ENCODE measurements around the gene HS3ST3A1.
A peak's percentile ranks its signal among the peaks of the same experiment; 100 is the strongest.

Gene HS3ST3A1

DNA sequence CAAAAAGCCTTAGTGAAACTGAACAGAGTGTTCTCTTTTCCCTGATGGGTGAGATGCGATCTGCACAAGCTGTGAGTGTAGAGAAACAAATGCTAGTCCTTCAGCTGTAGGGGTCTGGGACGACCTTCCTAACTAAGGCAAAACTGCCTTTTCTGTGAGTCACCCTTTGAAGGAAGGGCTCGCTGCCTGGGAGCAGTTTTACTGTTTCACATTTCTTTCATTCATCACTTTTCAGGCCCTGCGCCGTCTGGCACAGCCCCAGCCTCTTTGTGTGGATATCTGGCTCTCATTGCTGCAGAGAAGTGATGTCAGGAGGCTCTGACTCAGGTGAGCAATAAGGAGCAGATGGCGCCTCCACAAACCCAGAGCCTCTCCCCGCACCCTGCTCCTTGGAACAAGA lies 57.4 kb downstream of the HS3ST3A1 start:
- Histone ChIP-seq H3K4me3 (no peak overlapping the region), H3K27ac (peak overlapping the region in 1 of 21 experiments; percentile 21)

DNA sequence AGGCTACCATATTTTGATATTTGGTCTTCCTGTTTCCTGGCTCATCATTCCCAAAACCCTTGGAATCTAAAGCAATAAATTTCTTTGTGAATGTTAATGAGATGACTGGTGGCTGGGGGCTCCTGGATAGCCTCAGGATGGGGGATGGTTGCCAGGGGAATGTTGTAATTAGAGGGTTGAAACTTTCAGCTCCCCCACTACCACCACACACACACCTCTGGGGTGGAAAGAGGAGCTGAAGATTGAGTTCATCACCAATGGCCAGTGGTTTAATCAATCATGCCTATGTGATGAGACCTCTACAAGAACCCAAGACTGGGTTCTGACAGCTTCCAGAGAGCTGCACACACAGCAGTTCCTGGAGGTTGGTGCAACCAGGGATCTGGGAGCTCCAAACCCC lies 59.1 kb downstream of the HS3ST3A1 start:
- Histone ChIP-seq H3K27ac (peak overlapping the region in 1 of 21 experiments; percentile 33), H3K4me3 (no peak overlapping the region)

DNA sequence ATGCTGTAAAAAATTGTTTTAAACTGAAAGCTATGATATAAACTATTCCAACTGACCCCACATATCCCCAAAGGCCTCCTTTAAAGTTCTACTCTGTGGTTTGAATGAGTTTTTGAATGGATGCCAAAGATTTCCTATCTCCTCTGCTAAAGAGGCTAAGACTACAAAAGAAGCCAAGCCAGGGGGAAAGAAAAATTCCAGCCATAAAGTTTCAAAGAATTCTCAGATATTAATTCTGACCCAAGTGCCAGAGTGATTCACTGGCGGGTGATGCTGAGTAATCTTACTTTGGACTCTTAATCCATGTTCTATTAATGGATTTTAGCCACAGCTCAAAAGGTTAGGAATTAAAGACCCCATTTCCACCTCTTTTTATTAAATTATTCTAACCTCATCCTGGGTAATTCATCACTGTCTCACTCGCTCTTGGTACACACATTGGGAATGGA lies 60.7 kb downstream of the HS3ST3A1 start:
- Histone ChIP-seq H3K4me3 (no peak overlapping the region), H3K27ac (peak overlapping the region in 5 of 21 experiments; percentile 15 to 50 (median 43))

DNA sequence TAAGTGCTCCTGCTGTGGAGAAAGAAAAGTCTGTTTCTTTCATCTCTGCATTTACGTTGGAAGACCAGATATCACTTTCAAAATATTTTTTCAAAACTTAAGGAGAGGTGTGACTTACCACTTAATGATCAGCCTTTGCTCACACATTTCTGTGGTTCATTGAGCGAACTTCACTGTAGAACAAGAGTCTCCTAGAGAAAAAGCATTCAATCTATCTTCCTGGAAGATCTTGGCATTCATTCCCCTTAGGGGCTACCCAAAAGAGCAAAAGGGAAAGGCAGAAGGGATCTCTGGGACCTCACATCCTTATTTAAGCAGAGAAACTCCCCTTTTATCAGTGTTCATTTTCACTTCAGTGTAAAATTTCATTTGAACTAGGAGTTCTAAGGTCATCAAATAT lies 61.2 kb downstream of the HS3ST3A1 start:
- Histone ChIP-seq H3K4me3 (no peak overlapping the region), H3K27ac (peak overlapping the region in 4 of 21 experiments; percentile 43 to 51 (median 48))

DNA sequence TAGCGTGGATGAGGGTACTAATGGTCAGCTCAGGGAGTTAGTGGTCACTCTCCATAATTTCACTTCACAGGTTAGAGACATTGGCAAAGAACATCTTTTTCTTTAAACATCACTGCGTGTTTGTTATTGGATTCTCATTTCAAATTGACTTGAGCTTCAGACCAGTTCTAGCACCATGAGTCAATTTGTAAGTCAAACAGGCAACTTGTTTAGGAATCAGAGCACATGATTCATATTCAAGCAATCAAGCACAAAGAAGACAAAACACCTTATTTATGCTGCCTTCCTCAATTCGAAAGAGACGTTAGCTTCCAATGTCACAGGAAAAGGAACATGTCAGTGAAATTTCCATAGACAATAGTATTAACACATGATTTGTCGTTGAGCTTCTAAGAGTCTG lies 62.3 kb downstream of the HS3ST3A1 start:
- no peak overlapping the region for H3K4me3 ChIP-seq
- H3K27ac ChIP-seq: no peak overlapping the region

DNA sequence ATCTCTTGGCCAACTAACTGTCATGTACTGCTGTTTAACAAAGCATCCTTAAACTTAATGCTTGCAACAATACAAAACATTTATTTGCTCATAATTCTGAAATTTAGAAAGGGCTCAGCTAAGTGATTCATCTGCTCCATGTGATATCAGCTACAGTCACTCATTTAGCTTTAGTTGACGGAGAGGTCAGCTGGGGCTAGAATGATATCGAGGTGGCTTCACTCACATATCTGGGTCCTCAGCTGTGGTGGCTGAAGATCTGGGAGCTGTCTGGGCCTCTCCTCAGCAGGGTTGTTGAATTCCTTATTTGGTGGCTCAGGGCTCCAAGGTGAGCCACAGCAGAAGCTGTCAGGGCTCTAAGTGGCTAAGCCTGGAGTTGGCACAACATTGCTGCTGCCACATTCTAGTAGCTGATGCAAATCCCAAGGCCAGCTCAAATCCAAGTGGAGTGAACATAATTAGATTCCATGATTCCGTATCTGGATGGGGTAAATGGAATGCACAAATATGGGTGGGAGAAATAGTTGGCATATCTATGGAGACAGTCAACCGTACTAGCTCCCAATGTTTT lies 62.8 kb downstream of the HS3ST3A1 start:
- H3K4me3 ChIP-seq: no peak overlapping the region
- H3K27ac ChIP-seq: no peak overlapping the region

DNA sequence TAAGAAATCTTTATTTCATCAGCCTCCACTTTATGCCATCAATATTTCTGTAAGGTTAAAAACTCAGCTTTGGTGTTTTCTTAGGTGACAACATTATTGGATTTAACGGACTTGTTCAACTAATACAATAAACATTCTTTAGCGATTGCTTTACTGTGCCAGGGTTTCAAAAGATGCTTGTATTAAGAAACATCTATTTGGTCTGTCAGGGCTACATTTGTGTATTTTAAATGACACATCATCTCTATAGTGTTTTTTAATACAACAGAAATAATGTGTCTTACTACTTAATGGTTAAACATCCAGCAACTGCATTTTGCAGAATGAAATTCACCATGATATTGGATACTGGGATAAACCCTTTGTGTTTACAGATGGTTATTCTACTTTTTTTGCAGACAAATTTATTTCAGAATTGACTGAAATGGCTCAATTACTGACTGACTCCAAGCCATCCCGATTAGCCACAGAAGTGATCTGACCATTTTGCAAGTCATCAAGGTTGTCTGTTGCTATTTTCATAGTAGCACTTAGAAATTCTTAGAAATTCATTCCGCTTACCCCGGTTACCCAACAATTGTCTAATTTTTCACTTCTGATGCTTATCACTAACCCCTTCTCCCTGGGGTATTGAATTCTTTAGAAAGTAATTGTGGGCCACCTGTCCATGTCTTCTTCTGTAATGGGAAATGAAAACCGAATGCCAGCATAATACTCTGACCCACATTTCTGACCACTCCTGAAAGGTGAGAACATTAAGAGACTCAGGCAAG lies 63.7 kb downstream of the HS3ST3A1 start:
- Histone ChIP-seq H3K4me3 (no peak overlapping the region), H3K27ac (no peak overlapping the region)

DNA sequence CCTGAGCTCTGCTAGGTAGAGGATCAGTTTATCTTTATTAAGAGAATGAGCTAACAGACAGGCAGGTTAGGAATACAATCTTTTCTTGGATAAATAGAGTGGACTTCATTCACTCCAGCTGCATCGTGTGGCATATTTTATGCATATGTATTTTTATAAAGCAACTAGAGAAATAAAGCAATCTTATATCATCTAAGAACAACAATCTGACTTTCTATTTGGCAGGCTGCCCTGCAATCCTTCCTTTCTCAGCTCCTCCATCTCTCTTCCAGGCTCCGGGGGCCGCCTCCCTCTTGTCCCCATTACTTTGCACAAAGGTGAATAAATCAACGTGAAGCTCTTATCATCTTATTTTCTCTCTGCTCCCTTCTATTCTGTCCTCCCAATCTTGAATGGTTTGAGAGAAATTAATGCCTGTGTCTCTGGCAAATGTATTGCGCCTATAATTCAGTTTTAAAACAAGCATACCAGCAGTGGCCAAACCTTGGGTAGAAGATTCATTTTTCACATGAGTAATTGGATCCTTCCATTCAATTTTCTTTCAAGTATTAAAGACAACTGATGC lies 64.5 kb downstream of the HS3ST3A1 start:
- H3K27ac ChIP-seq: no peak overlapping the region
- no peak overlapping the region for H3K4me3 ChIP-seq

DNA sequence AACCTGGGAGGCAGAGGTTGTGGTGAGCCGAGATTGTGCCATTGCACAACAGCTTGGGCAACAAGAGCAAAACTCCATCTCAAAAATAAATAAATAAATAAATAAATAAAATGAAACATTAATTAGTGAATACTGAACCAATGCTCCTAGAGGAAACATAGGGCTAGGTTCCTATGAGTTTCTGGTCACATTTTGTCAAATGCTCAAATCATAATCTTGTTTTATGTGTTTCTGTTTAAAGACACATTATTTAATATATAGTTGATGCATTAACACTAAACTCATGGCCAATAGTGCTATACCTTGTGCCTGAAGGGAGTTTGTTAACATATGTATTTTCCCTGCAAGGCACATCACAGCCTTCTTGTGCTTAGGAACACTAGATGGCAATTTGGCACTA lies 66.8 kb downstream of the HS3ST3A1 start:
- Histone ChIP-seq H3K4me3 (no peak overlapping the region), H3K27ac (no peak overlapping the region)

DNA sequence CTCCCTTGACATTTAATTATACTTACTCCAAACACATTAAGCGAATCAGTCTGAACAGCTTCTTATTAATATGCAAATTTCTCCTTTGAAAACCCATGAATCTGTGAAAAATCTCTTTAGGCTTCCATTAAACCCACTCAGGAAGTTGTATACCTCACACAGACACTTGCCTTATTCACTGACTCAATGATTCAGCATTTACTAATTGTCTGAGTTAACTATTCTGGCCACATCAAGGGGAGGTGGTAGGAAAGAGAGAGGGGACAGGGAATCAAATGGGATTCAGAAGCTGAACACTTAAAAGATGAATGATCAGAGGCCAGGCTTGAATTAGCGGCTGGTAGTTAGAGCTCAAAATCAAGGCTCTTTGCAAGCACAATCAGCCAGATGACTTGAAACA lies 70.0 kb downstream of the HS3ST3A1 start:
- Histone ChIP-seq H3K27ac (no peak overlapping the region), H3K4me3 (no peak overlapping the region)

DNA sequence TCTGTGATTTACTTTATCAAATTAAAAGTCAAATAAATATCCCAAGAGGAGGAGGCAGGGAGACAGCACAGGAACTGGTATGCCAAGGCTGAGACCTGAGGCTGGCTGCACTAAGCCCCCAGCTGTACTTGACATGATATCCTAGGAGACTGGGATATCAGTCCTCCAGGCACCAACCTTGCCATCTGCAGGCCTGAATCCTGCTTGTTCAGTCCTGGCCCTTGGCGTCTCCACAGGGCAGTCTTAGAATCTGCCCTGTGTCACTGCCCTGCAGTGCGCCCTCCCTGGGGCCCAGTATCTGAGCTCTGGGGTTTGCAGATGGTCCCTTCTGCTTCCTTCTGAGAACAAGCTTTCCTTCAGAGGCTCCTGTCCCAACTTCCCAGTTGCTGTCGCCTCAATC lies 75.9 kb downstream of the HS3ST3A1 start:
- H3K27ac ChIP-seq: no peak overlapping the region
- no peak overlapping the region for H3K4me3 ChIP-seq

DNA sequence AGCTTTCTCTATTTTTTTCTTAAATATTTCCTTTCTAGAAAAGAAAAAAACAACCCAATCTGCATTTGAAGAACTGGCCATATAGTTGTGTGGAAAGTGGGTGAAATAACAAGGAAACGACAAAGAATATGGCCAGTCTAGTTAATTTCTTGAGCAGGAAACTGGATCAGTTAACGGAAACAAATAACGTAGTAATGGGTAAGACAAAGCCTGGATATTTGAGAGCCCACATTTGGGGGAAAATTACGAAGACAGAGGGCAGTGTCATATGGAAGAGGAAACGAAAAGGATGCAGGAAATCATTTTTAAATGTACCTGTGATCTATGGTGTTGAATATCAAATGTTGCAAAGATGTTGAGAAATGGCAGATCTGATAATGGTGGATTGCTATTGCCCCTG lies 78.6 kb downstream of the HS3ST3A1 start:
- Histone ChIP-seq H3K4me3 (no peak overlapping the region), H3K27ac (no peak overlapping the region)

DNA sequence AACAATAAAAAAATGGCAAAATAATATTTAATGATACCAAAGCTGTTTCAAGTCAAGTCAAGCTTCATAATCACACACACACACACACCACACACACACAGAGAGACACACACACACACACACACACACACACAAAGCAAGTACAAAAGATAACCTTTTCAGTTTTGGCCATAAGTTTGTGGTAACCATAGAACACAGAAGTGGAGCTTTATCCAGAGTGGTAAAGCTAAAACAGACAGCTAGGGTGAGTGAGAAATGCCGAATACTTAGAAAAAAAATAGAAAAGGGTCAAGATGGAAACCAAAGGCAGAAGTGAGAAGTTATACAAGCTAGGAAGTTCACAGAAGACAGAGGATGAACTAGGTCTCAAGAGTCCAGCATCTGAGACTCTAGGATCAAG lies 79.0 kb downstream of the HS3ST3A1 start:
- H3K4me3 ChIP-seq: no peak overlapping the region
- H3K27ac ChIP-seq: no peak overlapping the region

DNA sequence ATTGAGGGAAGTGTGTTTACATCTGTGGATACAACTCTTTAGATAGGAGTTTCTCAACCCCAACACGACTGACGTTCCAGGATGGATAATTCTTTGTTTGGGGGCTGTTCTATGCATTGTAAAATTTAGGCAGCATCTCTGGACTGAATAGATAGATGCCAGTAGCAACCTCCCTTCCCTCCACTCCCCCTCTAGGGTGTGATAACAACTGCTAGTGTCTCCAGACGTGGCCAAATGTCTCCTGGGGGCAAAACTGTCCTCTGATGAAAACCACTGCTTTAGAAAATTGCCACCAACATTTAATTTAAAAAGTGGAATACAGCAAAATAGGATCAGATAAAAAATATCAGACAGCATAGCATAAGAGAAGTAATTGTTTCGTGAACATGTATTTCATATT lies 79.9 kb downstream of the HS3ST3A1 start:
- no peak overlapping the region for H3K27ac ChIP-seq
- H3K4me3 ChIP-seq: no peak overlapping the region

DNA sequence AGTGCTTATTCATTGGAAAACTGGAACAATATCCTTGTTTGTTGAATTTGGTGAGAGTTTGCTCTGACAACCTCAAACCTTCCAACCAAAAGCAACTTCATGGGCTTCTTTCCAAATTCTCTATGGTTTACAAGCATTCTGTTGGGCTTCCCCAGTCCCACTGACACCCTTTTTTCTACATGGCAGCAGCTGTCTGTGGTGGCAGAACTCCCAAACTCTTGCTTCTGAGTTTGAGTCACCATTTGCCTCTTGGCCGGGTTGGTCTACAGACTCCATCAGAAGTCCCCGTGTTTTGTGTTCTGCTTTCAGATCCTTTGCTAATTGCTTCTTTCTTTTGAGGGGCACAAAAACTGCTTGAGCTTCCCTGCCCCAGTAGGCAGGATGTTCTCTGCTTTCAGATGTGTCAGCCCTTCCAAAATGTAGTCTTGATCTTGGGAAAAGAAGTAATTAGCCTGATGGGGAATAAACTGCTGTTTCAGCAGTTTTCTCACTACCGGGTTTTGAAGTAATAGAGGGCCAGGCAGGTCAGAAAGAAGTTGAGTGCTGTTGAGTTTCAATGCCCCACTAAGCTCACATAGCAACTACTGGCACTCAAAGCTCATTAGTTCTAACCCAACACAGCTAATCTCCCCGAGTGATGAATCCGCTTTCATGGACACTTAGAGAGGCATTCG lies 80.7 kb downstream of the HS3ST3A1 start:
- Histone ChIP-seq H3K4me3 (no peak overlapping the region), H3K27ac (no peak overlapping the region)

DNA sequence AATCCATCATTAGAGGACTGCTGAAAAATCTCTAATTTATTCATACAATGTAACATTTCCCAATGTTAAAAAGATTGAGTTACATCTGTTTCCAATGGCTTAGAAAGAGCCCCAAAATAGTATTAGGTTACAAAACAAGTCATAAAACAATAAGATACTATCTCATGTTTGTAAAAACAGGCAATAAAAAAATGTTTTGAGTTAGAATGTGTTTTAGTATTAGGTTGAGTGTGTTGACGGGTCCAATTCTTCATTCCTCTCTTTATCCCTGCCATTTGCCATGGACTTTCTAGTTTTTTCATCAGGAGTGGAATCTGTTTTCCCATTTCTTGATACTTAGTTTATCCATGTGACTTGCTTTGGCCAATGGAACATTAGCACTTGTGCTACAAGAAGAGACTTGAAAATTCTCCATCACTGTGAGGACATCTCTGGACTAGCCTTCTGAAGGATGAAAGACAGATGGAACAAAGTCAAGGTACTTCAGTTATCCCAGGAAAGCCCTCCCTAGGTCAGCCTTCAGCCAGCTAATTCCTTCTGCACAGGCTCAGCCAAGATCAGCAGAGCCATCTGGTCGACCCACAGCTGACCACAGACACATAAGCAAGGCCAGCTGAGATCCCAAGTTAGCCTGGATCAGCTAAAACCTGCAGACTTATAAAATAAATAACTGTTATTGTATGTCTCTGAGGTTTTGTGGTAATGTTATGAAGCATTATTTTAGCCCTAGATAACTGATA lies 83.3 kb downstream of the HS3ST3A1 start:
- no peak overlapping the region for H3K27ac ChIP-seq
- no peak overlapping the region for H3K4me3 ChIP-seq

DNA sequence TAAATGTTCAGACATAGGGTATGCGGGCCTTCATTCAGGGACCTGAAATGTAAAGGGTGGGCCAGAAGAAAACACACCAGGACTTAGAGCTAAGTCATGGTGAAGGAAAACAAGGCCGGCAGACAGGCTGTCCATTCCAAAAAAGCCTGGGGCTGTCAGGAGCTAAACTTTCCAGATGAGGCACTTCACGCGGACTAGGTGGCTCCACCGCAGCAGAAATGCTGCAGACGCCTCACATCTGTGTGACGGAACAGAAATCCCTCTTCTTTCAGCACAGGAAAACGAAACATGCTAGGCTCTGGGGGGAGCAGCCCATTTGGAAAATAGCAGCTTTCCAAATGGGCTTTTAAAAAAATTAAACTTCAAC lies 88.7 kb downstream of the HS3ST3A1 start:
- Histone ChIP-seq H3K4me3 (no peak overlapping the region), H3K27ac (peak overlapping the region in 1 of 21 experiments; percentile 14)

DNA sequence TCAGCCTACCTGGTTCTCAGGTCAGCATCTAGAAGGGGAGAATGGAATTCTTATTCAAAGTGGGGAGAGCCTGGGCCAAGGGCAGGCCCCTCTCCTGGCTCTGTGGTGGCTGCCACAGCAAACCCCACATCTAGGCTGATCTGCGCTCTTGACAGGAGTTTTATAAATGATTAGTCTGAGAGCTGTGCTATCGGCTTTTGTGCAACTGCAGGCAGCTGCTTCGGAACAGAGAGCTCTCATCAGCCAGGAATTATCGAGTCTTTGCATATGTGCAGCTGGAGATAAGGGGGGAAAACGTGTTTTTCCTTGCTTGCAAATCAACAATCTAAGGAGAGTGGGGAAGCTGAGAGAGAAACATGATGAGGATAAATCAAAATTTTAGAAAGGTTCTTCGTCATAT lies 91.7 kb downstream of the HS3ST3A1 start:
- no peak overlapping the region for H3K4me3 ChIP-seq
- H3K27ac ChIP-seq: no peak overlapping the region

DNA sequence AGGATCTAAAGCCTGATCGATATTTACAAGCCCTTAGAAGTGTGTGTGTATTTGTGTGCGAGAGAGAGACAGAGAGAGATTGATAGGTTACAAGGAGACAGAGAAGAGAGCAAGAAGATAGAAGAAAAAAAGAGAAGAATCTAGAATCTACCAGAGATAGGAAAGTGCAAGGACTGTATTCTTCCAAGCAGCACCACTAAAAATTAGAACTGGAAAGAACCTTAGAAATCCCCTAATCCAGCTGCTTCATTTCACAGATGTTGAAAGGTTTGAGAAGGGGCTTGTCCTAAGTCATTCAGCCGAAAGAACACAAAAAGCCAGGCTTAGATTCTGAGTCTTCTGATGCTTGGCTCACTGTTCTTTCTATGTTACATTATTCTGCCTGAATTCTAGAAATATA lies 92.2 kb downstream of the HS3ST3A1 start:
- H3K27ac ChIP-seq: peak overlapping the region in 1 of 21 experiments; percentile 10

DNA sequence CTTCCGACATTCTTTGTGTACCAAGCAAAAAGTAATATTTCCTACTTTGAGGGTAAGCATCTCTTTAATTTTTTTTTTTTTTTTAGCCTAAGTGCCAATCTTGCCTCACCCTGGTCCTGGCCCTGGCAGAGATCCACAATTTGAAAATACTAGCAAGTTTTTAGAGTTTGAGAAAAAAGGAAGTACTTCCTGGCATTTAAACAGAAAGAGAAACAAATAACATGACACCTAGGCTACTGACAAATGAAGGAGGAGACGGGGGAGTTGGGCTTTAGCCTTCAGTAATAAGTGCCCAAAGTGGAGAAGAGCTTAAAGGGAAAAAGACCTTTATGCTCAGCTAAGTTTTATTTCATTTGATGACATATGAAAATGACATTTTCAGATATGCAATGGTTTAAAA lies 92.8 kb downstream of the HS3ST3A1 start:
- Histone ChIP-seq H3K4me3 (no peak overlapping the region), H3K27ac (no peak overlapping the region)

More for the DNA sequence above, 92.2 kb downstream of the HS3ST3A1 start:
- no peak overlapping the region for H3K4me3 ChIP-seq

Data from skin epidermis (tissue), 12 donors.